IMR-90 (cell line): ENCODE data around the gene OAS3. TPM values are rescaled to one million over a fixed set of nuclear protein-coding genes. Genes with fewer than 3 reads are reported as not detected.

Source experiments
- ATAC-seq: fragments of 200-7000 bp; cut with Tn5 transposase; 2 replicates; pipeline ENCODE4 v1.9.1; 2020; ENCODE audit warnings: low read depth, mild to moderate bottlenecking, moderate library complexity
- BruUV-seq: library from RNA; stranded (reverse); fragments of 400-500 nt; replicated peaks from 2 replicates; lab custom pipeline; 2021; lab: Mats Ljungman, UMichigan
- CTCF ChIA-PET: fragments of 300-600 bp; formaldehyde crosslinking; extraction: SDS; loops from one replicate; lab custom pipeline; 2021; ENCODE audit warnings: antibody characterized with exemption; lab: Yijun Ruan, JAX
- POLR2A ChIA-PET: fragments of 300-600 bp; sonication (Branson Sonifier 250); formaldehyde crosslinking; loops from one replicate; lab custom pipeline; 2022; ENCODE audit warnings: antibody characterized with exemption; ENCODE audit not compliant: unreplicated experiment; lab: Charles Lee
- DNase-seq: peaks from one replicate; pipeline ENCODE4 v3.0.0; 2013
- H2AFZ ChIP-seq: replicated peaks from 2 replicates; pipeline ENCODE3; 2013; ENCODE audit warnings: low read length, mild to moderate bottlenecking; ENCODE audit not compliant: poor library complexity
- H2AK5ac ChIP-seq: 2 replicates; pipeline ENCODE4 v1.6.1; 2013; ENCODE audit warnings: low read depth, low read length, inconsistent platforms
- H2AK9ac ChIP-seq: replicated peaks from 2 replicates; pipeline ENCODE3; 2013; ENCODE audit warnings: mild to moderate bottlenecking, low read depth, low read length, moderate library complexity; ENCODE audit not compliant: poor library complexity
- H2BK120ac ChIP-seq: 2 replicates; pipeline ENCODE4 v1.6.1; 2013; ENCODE audit warnings: low read depth, low read length, inconsistent platforms
- H2BK15ac ChIP-seq: 3 replicates; pipeline ENCODE4 v1.6.1; 2013; ENCODE audit warnings: low read depth, low read length, inconsistent platforms
- H2BK20ac ChIP-seq: 2 replicates; pipeline ENCODE4 v1.6.1; 2013; ENCODE audit warnings: low read depth, mild to moderate bottlenecking, inconsistent platforms, low read length, moderate library complexity
- H2BK5ac ChIP-seq: 2 replicates; pipeline ENCODE4 v1.6.1; 2013; ENCODE audit warnings: mild to moderate bottlenecking, low read depth, low read length, inconsistent platforms; ENCODE audit not compliant: poor library complexity, severe bottlenecking
- H3K14ac ChIP-seq: replicated peaks from 2 replicates; pipeline ENCODE4 v1.6.1; 2013; ENCODE audit warnings: low read depth, low read length, inconsistent platforms
- H3K18ac ChIP-seq: 2 replicates; pipeline ENCODE4 v1.6.1; 2013; ENCODE audit warnings: low read depth, low read length, control low read depth
- H3K23ac ChIP-seq: 2 replicates; pipeline ENCODE4 v1.6.1; 2013; ENCODE audit warnings: low read depth, low read length, inconsistent platforms
- H3K27ac ChIP-seq: 2 replicates; pipeline ENCODE4 v1.5.1; 2013; ENCODE audit warnings: mild to moderate bottlenecking, control low read depth, low read length; ENCODE audit not compliant: insufficient read depth
- H3K27me3 ChIP-seq: 2 replicates; pipeline ENCODE4 v1.6.1; 2013; ENCODE audit warnings: low read length; ENCODE audit not compliant: control insufficient read depth, insufficient read depth
- H3K36me3 ChIP-seq: 2 replicates; pipeline ENCODE4 v1.6.1; 2013; ENCODE audit warnings: low read length, mixed read lengths; ENCODE audit not compliant: control insufficient read depth, insufficient read depth
- H3K4ac ChIP-seq: 2 replicates; pipeline ENCODE4 v1.6.1; 2013; ENCODE audit warnings: low read depth, low read length, inconsistent platforms
- H3K4me1 ChIP-seq: 2 replicates; pipeline ENCODE4 v1.6.1; 2013; ENCODE audit warnings: low read length, mixed read lengths; ENCODE audit not compliant: control insufficient read depth, insufficient read depth
- H3K4me2 ChIP-seq: 2 replicates; pipeline ENCODE4 v1.6.1; 2013; ENCODE audit warnings: low read depth, mild to moderate bottlenecking, control low read depth, low read length, moderate library complexity
- H3K4me3 ChIP-seq: 2 replicates; pipeline ENCODE4 v1.5.1; 2013; ENCODE audit warnings: low read depth, mild to moderate bottlenecking, control low read depth, low read length, moderate library complexity; ENCODE audit not compliant: insufficient read depth
- H3K56ac ChIP-seq: 2 replicates; pipeline ENCODE4 v1.6.1; 2013; ENCODE audit warnings: low read length, inconsistent platforms; ENCODE audit not compliant: insufficient read depth; ENCODE audit errors: extremely low read depth
- H3K79me1 ChIP-seq, 2 experiments: 2 replicates each; pipeline ENCODE4 v1.6.1; 2013; ENCODE audit warnings: low read length in 2 of 2, inconsistent platforms in 1 of 2, low read depth in 1 of 2
- H3K9ac ChIP-seq: 2 replicates; pipeline ENCODE4 v1.6.1; 2013; ENCODE audit warnings: low read depth, low read length, control low read depth
- H3K9me1 ChIP-seq: 2 replicates; pipeline ENCODE4 v1.6.1; 2013; ENCODE audit warnings: low read length, inconsistent platforms; ENCODE audit not compliant: insufficient read depth
- H3K9me3 ChIP-seq: 2 replicates; pipeline ENCODE4 v1.6.1; 2013; ENCODE audit warnings: low read length; ENCODE audit not compliant: control insufficient read depth, insufficient read depth
- H4K20me1 ChIP-seq: 2 replicates; pipeline ENCODE4 v1.6.1; 2013; ENCODE audit warnings: low read length, inconsistent platforms; ENCODE audit not compliant: insufficient read depth
- H4K5ac ChIP-seq: 2 replicates; pipeline ENCODE4 v1.6.1; 2013; ENCODE audit warnings: mild to moderate bottlenecking, low read depth, low read length, control low read depth
- H4K8ac ChIP-seq, 2 experiments: 2 replicates each; pipeline ENCODE4 v1.6.1; 2013; ENCODE audit warnings: low read depth in 2 of 2, low read length in 2 of 2, control low read depth in 1 of 2, inconsistent platforms in 1 of 2
- H4K91ac ChIP-seq: 2 replicates; pipeline ENCODE4 v1.6.1; 2013; ENCODE audit warnings: low read depth, low read length, inconsistent platforms; ENCODE audit not compliant: insufficient read depth
- CHD1 ChIP-seq: IDR thresholded peaks from 2 replicates; pipeline ENCODE4 v1.6.1; 2012; ENCODE audit warnings: low read depth, low read length, improper control_type of control experiment
- CTCF ChIP-seq: conservative IDR thresholded peaks from 2 replicates; pipeline ENCODE4 v1.5.1; 2012; ENCODE audit warnings: mild to moderate bottlenecking, low read depth, low read length, improper control_type of control experiment
- ELK1 ChIP-seq: fragments of 150-350 bp; IDR thresholded peaks from 2 replicates; pipeline ENCODE4 v1.6.1; 2016; ENCODE audit warnings: low read depth, mild to moderate bottlenecking, low read length, moderate library complexity, borderline replicate concordance
- FOS ChIP-seq: fragments of 150-350 bp; IDR thresholded peaks from 2 replicates; pipeline ENCODE4 v1.6.1; 2016; ENCODE audit warnings: low read depth, low read length
- SMC3 ChIP-seq: fragments of 150-350 bp; IDR thresholded peaks from 2 replicates; pipeline ENCODE4 v1.6.1; 2016; ENCODE audit warnings: low read depth, mild to moderate bottlenecking, antibody characterized with exemption, low read length, moderate library complexity
- WGBS, 2 experiments: methylation state at CpG; one replicate each; pipeline versions ENCODE4 v1.1.5 to v1.1.7; 2013; ENCODE audit warnings: missing lambda C conversion rate in 2 of 2; ENCODE audit not compliant: insufficient read length in 1 of 2; ENCODE audit errors: extremely low coverage in 2 of 2; 5-methylcytosine and 5-hydroxymethylcytosine counted together
- dilution Hi-C: fragments of 300-500 bp; cut with HindIII; formaldehyde crosslinking; loops from one replicate; pipeline ENCODE4 v1.14.3; 2018; ENCODE audit warnings: low sequenced_read_pairs; ENCODE audit not compliant: unreplicated experiment
- in situ Hi-C: fragments of 300-500 bp; cut with MboI; formaldehyde crosslinking; loops from 3 replicates; pipeline ENCODE4 v1.14.3; 2019; ENCODE audit warnings: low sequenced_read_pairs, inconsistent platforms, mixed read lengths
- intact Hi-C: fragments of 100-400 bp; cut with micrococcal nuclease; formaldehyde crosslinking; loops from 2 replicates; pipeline ENCODE4 v1.10.0; 2022
- polyA plus RNA-seq, 3 experiments: library from polyadenylated mRNA; depleted of rRNA; stranded (reverse); fragments of >200 nt; gene quantifications; 2 replicates each; pipeline ENCODE4 v1.2.3, GENCODE V29; 2012; ENCODE audit warnings: low replicate concordance in 1 of 3
- total RNA-seq: library from RNA; depleted of rRNA; stranded (reverse); fragments of >200 nt; gene quantifications from 2 replicates; pipeline ENCODE4 v1.2.3, GENCODE V29; 2012

Gene OAS3
- total and polyA plus RNA-seq, 2 of the 4 experiments (the other 2 are of a cell fraction): 4.1 to 7.8 TPM

- no peak overlapping the region for H3K18ac ChIP-seq
- H2BK20ac ChIP-seq: no peak overlapping the region
- H2BK120ac ChIP-seq: no peak overlapping the region
- H3K4me3 ChIP-seq: no peak overlapping the region
- ChIA-PET CTCF (interaction anchor here (0.8 kb wide), 1 partner anchor 9 kb away, joined by 3 read pairs; no protein-coding TSS in a partner anchor), POLR2A (no interaction called here)
- no peaks in the 10 kb centered on the region for H3K79me1 ChIP-seq
- no peak overlapping the region for H3K4me2 ChIP-seq
- in situ Hi-C loops (no loop called here), dilution Hi-C loops (no loop called here), intact Hi-C loops (no loop called here)
- no TSS peak for BruUV-seq
- H3K14ac ChIP-seq: no peak overlapping the region
- no peak overlapping the region for H3K9ac ChIP-seq
- ATAC-seq (no peak), DNase-seq (no peak)
- no peaks in the 10 kb centered on the region for H3K27me3 ChIP-seq
- no peaks in the 10 kb centered on the region for H3K36me3 ChIP-seq
- no peaks in the 10 kb centered on the region for H3K4me1 ChIP-seq
- H2AFZ ChIP-seq: no peak overlapping the region
- no peaks in the 10 kb centered on the region for H3K9me3 ChIP-seq
- WGBS, 2 experiments: no CpG with 5 or more reads among the region's 2 CpGs
- TF ChIP-seq ELK1: no peak
- TF ChIP-seq CHD1: no peak
- TF ChIP-seq FOS: no peak
- TF ChIP-seq SMC3: no peak
- TF ChIP-seq CTCF: no peak
- no peaks in the 10 kb centered on the region for H4K20me1 ChIP-seq
- no peak overlapping the region for H4K5ac ChIP-seq
- H3K56ac ChIP-seq: no peak overlapping the region
- H3K4ac ChIP-seq: no peak overlapping the region
- no peak overlapping the region for H2AK5ac ChIP-seq
- H3K23ac ChIP-seq: no peak overlapping the region
- no peak overlapping the region for H2BK5ac ChIP-seq
- H4K8ac ChIP-seq: no peak overlapping the region
- no peak overlapping the region for H4K91ac ChIP-seq
- H3K27ac ChIP-seq: no peak overlapping the region
- no peak overlapping the region for H2BK15ac ChIP-seq
- H3K9me1 ChIP-seq: no peaks in the 10 kb centered on the region
- no peak overlapping the region for H2AK9ac ChIP-seq
Measured at GRCh38 chr12:112901271-112901670, 37.0 kb upstream of the OAS3 start.
